ENCODE results near the gene TAGLN3. TPM values are rescaled to one million over a fixed set of nuclear protein-coding genes. Genes with fewer than 3 reads are reported as not detected.

The TAGLN3 gene
- 4.0 TPM for polyA plus RNA-seq (2013, experiment 1 of 2)
- 3.9 TPM for polyA plus RNA-seq (2013, experiment 2 of 2)

- peak within 1 kb of the TSS; percentile 60 for H4K5ac ChIP-seq (ENCODE audit: low read length)
- H3K36me3 ChIP-seq (ENCODE audit: control insufficient read depth, insufficient read depth, low read length), result no peaks in the 10 kb centered on the region
- no peaks in the 10 kb centered on the region for H3K79me1 ChIP-seq (ENCODE audit: low read length)
- no peak within 1 kb of the TSS for H4K8ac ChIP-seq (ENCODE audit: low read depth, low read length)
- no peak within 1 kb of the TSS for H2BK120ac ChIP-seq (ENCODE audit: low read depth, low read length)
- no peak within 1 kb of the TSS for H3K4ac ChIP-seq (ENCODE audit: low read depth, low read length)
- H3K27me3 ChIP-seq (ENCODE audit: insufficient read depth, low read length, poor library complexity), result no peaks in the 10 kb centered on the region
- peaks cover 10% of the 10 kb centered on the region for H3K4me1 ChIP-seq (ENCODE audit: control insufficient read depth, low read depth, low read length)
- H3K56ac ChIP-seq (ENCODE audit: low read length), result peak within 1 kb of the TSS; percentile 77
- no peak within 1 kb of the TSS for H2BK5ac ChIP-seq (ENCODE audit: low read length)
- H2BK15ac ChIP-seq (replicated peaks; ENCODE audit: low read depth), result no peak within 1 kb of the TSS
- H2AK5ac ChIP-seq (ENCODE audit: low read length), result no peak within 1 kb of the TSS
- peak within 1 kb of the TSS; percentile 13 for H3K18ac ChIP-seq (ENCODE audit: low read length)
- peak within 1 kb of the TSS; percentile 81 for H3K9ac ChIP-seq (ENCODE audit: low read length)
- H3K4me3 ChIP-seq (ENCODE audit: low read length), result peak within 1 kb of the TSS; percentile 74
- peak; percentile 78 for DNase-seq
- peak within 1 kb of the TSS; percentile 81 for H3K27ac ChIP-seq (ENCODE audit: low read depth, low read length)
- no CpG with 5 or more reads among the region's 30 CpGs for WGBS (ENCODE audit: extremely low coverage, insufficient coverage, low lambda C conversion rate)
- H3K23ac ChIP-seq (ENCODE audit: low read length), result peak within 1 kb of the TSS; percentile 95
- H3K4me2 ChIP-seq (ENCODE audit: low read length), result peak within 1 kb of the TSS; percentile 62
- no peaks in the 10 kb centered on the region for H3K79me2 ChIP-seq (ENCODE audit: control insufficient read depth, insufficient read depth, low read length)
Measured at GRCh38 chr3:111998636-111999483, at the start of gene TAGLN3. TSS of gene TAGLN3 (plus strand) at chr3:111998922. CDS start at chr3:111999423, 501 bp downstream.

GRCh38 chr3:111949712-111950111 is 49.0 kb upstream of the TAGLN3 start:
- no CpG with 5 or more reads among the region's 3 CpGs for WGBS (ENCODE audit: extremely low coverage, insufficient coverage, low lambda C conversion rate)
- Histone ChIP-seq H2AK5ac (ENCODE audit: low read length) (no peak overlapping the region), H3K4me2 (ENCODE audit: low read length) (no peak overlapping the region), H4K5ac (ENCODE audit: low read length) (no peak overlapping the region), H3K79me1 (ENCODE audit: low read length) (no peaks in the 10 kb centered on the region), H3K9ac (ENCODE audit: low read length) (no peak overlapping the region), H3K56ac (ENCODE audit: low read length) (no peak overlapping the region), H2BK5ac (ENCODE audit: low read length) (no peak overlapping the region), H3K4ac (ENCODE audit: low read depth, low read length) (no peak overlapping the region), H3K4me3 (ENCODE audit: low read length) (no peak overlapping the region), H3K23ac (ENCODE audit: low read length) (no peak overlapping the region), H3K18ac (ENCODE audit: low read length) (no peak overlapping the region), H3K36me3 (ENCODE audit: control insufficient read depth, insufficient read depth, low read length) (peaks cover 5% of the 10 kb centered on the region), H3K79me2 (ENCODE audit: control insufficient read depth, insufficient read depth, low read length) (no peaks in the 10 kb centered on the region), H2BK15ac (replicated peaks; ENCODE audit: low read depth) (no peak overlapping the region), H3K27ac (ENCODE audit: low read depth, low read length) (no peak overlapping the region), H2BK120ac (ENCODE audit: low read depth, low read length) (no peak overlapping the region), H3K27me3 (ENCODE audit: insufficient read depth, low read length, poor library complexity) (no peaks in the 10 kb centered on the region), H3K4me1 (ENCODE audit: control insufficient read depth, low read depth, low read length) (no peaks in the 10 kb centered on the region), H4K8ac (ENCODE audit: low read depth, low read length) (no peak overlapping the region)
- DNase-seq, result no peak

- no peak overlapping the region for H3K9ac ChIP-seq (ENCODE audit: low read length)
- H3K4me2 ChIP-seq (ENCODE audit: low read length), result no peak overlapping the region
- no peak overlapping the region for H3K4me3 ChIP-seq (ENCODE audit: low read length)
- no peak overlapping the region for H2AK5ac ChIP-seq (ENCODE audit: low read length)
- H3K4me1 ChIP-seq (ENCODE audit: control insufficient read depth, low read depth, low read length), result no peaks in the 10 kb centered on the region
- no peaks in the 10 kb centered on the region for H3K79me1 ChIP-seq (ENCODE audit: low read length)
- no peak overlapping the region for H3K18ac ChIP-seq (ENCODE audit: low read length)
- no peak overlapping the region for H3K27ac ChIP-seq (ENCODE audit: low read depth, low read length)
- no CpG with 5 or more reads among the region's 2 CpGs for WGBS (ENCODE audit: extremely low coverage, insufficient coverage, low lambda C conversion rate)
- DNase-seq, result no peak
- no peak overlapping the region for H4K5ac ChIP-seq (ENCODE audit: low read length)
- H3K23ac ChIP-seq (ENCODE audit: low read length), result no peak overlapping the region
- no peak overlapping the region for H2BK5ac ChIP-seq (ENCODE audit: low read length)
- no peaks in the 10 kb centered on the region for H3K79me2 ChIP-seq (ENCODE audit: control insufficient read depth, insufficient read depth, low read length)
- no peaks in the 10 kb centered on the region for H3K27me3 ChIP-seq (ENCODE audit: insufficient read depth, low read length, poor library complexity)
- H3K4ac ChIP-seq (ENCODE audit: low read depth, low read length), result no peak overlapping the region
- no peak overlapping the region for H4K8ac ChIP-seq (ENCODE audit: low read depth, low read length)
- H3K36me3 ChIP-seq (ENCODE audit: control insufficient read depth, insufficient read depth, low read length), result peaks cover 5% of the 10 kb centered on the region
- no peak overlapping the region for H2BK120ac ChIP-seq (ENCODE audit: low read depth, low read length)
- no peak overlapping the region for H3K56ac ChIP-seq (ENCODE audit: low read length)
- H2BK15ac ChIP-seq (replicated peaks; ENCODE audit: low read depth), result no peak overlapping the region
Measured at GRCh38 chr3:111951032-111951431, 47.7 kb upstream of the TAGLN3 start.

DNA sequence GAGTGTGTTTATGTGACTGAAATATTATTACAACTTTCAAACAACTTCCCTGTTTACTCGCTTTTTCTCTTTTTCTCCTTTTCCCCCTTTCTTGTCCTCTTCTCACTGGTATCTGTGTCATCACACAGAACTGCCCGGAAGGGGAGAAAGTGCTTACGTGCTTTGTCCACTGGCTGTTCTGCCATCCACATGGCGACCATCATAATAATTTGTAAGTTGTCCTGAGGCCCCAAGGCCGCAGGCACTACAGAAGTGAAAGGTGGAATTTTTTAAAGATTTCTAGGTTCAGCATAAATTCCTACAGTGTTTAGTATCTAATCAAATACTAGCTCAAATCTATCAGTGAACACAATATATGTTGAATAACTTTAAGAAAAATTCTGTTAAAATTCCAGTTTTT is 46.6 kb upstream of the TAGLN3 start:
- no peaks in the 10 kb centered on the region for H3K27me3 ChIP-seq (ENCODE audit: insufficient read depth, low read length, poor library complexity)
- no peak overlapping the region for H2BK120ac ChIP-seq (ENCODE audit: low read depth, low read length)
- DNase-seq, result no peak
- no peak overlapping the region for H3K23ac ChIP-seq (ENCODE audit: low read length)
- no peak overlapping the region for H3K56ac ChIP-seq (ENCODE audit: low read length)
- no peak overlapping the region for H3K4me2 ChIP-seq (ENCODE audit: low read length)
- no peak overlapping the region for H3K27ac ChIP-seq (ENCODE audit: low read depth, low read length)
- no peaks in the 10 kb centered on the region for H3K79me1 ChIP-seq (ENCODE audit: low read length)
- no peak overlapping the region for H4K8ac ChIP-seq (ENCODE audit: low read depth, low read length)
- H3K36me3 ChIP-seq (ENCODE audit: control insufficient read depth, insufficient read depth, low read length), result peaks cover 5% of the 10 kb centered on the region
- H2BK5ac ChIP-seq (ENCODE audit: low read length), result no peak overlapping the region
- no peak overlapping the region for H3K9ac ChIP-seq (ENCODE audit: low read length)
- no peaks in the 10 kb centered on the region for H3K4me1 ChIP-seq (ENCODE audit: control insufficient read depth, low read depth, low read length)
- no peak overlapping the region for H3K4me3 ChIP-seq (ENCODE audit: low read length)
- H3K79me2 ChIP-seq (ENCODE audit: control insufficient read depth, insufficient read depth, low read length), result no peaks in the 10 kb centered on the region
- H2BK15ac ChIP-seq (replicated peaks; ENCODE audit: low read depth), result no peak overlapping the region
- no peak overlapping the region for H4K5ac ChIP-seq (ENCODE audit: low read length)
- no CpG with 5 or more reads among the region's 5 CpGs for WGBS (ENCODE audit: extremely low coverage, insufficient coverage, low lambda C conversion rate)
- no peak overlapping the region for H3K4ac ChIP-seq (ENCODE audit: low read depth, low read length)
- no peak overlapping the region for H3K18ac ChIP-seq (ENCODE audit: low read length)
- no peak overlapping the region for H2AK5ac ChIP-seq (ENCODE audit: low read length)

GRCh38 chr3:111952866-111953450 is 45.8 kb upstream of the TAGLN3 start:
- no peak overlapping the region for H2BK15ac ChIP-seq (replicated peaks; ENCODE audit: low read depth)
- no peak overlapping the region for H2BK5ac ChIP-seq (ENCODE audit: low read length)
- H3K79me1 ChIP-seq (ENCODE audit: low read length), result no peaks in the 10 kb centered on the region
- H3K27me3 ChIP-seq (ENCODE audit: insufficient read depth, low read length, poor library complexity), result no peaks in the 10 kb centered on the region
- no peak overlapping the region for H3K4ac ChIP-seq (ENCODE audit: low read depth, low read length)
- no peak overlapping the region for H3K18ac ChIP-seq (ENCODE audit: low read length)
- peaks cover 5% of the 10 kb centered on the region for H3K36me3 ChIP-seq (ENCODE audit: control insufficient read depth, insufficient read depth, low read length)
- H2BK120ac ChIP-seq (ENCODE audit: low read depth, low read length), result no peak overlapping the region
- H3K4me3 ChIP-seq (ENCODE audit: low read length), result no peak overlapping the region
- H3K56ac ChIP-seq (ENCODE audit: low read length), result no peak overlapping the region
- no peak overlapping the region for H2AK5ac ChIP-seq (ENCODE audit: low read length)
- no peak overlapping the region for H3K23ac ChIP-seq (ENCODE audit: low read length)
- H3K79me2 ChIP-seq (ENCODE audit: control insufficient read depth, insufficient read depth, low read length), result no peaks in the 10 kb centered on the region
- H3K4me1 ChIP-seq (ENCODE audit: control insufficient read depth, low read depth, low read length), result no peaks in the 10 kb centered on the region
- H3K9ac ChIP-seq (ENCODE audit: low read length), result no peak overlapping the region
- WGBS (ENCODE audit: extremely low coverage, insufficient coverage, low lambda C conversion rate), result no CpG with 5 or more reads among the region's 6 CpGs
- H4K5ac ChIP-seq (ENCODE audit: low read length), result no peak overlapping the region
- DNase-seq, result no peak
- H4K8ac ChIP-seq (ENCODE audit: low read depth, low read length), result no peak overlapping the region
- no peak overlapping the region for H3K4me2 ChIP-seq (ENCODE audit: low read length)
- H3K27ac ChIP-seq (ENCODE audit: low read depth, low read length), result no peak overlapping the region

All from mesendoderm (in vitro differentiated cells).